HG03196 (cell line): Measurements from ENCODE around the gene SPATA31A1.
"Not testable (repeated sequence)": the region's sequence is repeated elsewhere in the genome, so short reads cannot be mapped to it uniquely, and the experiment has no call there.

ENCODE experiments used
- ATAC-seq: cut with Tn5 transposase; IDR thresholded peaks from one replicate; pipeline ENCODE4 v1.9.1; 2021; ENCODE audit not compliant: unreplicated experiment

Gene SPATA31A1

DNA sequence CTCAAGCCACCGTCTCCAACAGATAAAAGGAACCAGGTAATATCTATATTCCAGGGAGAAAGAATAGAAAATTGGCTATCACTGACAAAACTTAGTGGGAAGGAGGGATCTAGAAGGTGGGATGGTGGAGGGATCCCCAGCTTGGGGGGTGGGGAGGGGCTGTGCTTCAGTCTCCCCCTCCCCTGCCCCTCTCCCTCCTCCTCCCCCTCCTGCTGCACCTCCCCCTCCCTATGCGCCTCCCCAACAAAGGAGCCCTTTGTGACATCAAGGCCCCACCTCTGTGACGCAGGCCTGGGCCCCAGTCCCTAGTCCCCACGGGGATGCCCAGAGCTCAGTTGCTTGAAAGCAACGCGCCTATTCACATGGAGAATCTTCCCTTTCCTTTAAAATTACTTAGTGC is at the start of gene SPATA31A1:
Gene SPATA31A1, plus strand, starts transcription at position 301 of the 400 bp plus-strand sequence. Its CDS starts 62 bp downstream, at position 363.
- not testable (repeated sequence) for ATAC-seq

DNA sequence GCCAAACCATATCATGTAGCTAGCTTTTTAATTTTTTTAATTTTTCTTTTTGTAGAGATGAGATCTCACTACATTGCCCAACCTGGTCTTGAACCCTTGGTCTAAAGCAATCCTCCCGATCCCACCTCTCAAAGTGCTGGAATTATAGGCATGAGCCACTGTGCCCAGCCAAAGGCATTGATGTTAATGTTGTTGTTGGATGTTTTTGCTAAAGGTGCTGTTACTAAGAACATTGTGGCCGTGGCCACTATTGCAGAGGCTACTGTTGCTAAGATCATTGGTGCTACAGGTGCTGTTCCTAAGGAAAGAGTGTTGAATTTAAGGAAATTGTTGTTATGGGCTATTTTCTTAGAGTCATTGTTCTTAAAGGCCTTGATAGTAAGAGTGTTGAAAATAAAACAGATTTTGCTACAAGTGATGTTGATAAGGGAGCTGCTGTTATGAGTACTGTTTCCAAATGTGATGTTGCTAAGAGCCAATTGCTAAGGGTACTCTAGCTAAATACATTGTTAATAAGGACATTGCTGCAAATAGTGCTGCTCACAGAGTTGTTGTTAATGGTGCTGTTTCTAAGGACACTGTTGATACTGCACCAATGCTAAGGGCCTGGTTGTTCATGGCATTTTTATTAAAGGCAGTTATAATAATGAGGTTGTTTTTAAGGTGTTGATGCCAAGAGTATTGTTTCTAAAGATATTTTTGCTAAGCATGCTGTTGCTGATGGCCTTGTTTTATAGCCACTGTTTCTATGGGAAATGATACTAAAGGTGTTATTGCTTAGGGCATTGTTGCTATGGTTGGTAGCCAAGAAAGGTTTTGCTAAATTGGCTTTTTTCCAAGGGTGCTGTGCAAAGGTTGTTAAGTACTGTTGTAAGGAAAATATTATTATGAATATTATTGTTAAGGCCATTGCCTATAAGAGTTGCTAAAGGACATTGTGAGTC is 52.1 kb downstream of the SPATA31A1 start:
- not testable (repeated sequence) for ATAC-seq

DNA sequence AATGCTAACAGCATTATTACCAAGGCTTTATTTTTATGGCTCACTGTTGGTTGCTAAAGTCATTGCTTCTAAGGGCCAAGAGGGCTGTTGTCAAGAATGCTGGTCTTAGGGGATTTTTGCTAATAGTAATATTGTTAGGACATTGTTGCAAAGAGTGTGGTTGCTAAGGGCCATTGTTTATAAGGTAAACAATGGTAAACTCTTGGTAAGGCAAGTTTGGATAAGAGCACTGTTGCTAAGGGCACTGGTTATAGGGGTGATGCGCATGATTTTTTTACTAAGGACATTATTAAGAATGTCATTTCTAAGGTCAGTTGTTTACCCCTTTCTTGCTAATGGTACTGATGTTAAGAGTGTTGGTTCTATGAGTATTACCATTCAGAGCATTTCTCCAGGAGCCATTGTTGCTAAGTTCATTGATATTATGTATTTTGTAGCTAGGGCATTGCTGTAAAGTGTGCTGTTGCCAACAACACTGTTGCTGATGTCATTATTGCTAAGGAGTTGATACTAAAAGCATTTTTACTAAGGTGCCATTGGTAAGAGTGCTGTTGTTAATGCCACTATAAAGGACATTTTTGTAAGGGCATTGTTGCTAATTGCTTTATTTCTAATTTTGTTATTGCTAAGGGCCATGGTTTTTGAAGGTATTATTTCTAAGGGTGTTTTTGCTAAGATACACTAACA is 55.9 kb downstream of the SPATA31A1 start:
- not testable (repeated sequence) for ATAC-seq
